ENCODE measurements around the gene CNKSR2.

The CNKSR2 gene

GRCh38 chrX:21666679-21667078 lies 292.5 kb downstream of the CNKSR2 start:
- TF ChIP-seq POLR2A (IDR thresholded peaks at IDR 0.05; ENCODE audit: extremely low read depth, insufficient read length) = no peak
- TF ChIP-seq CTCF (IDR thresholded peaks at IDR 0.05; ENCODE audit: low read depth, low read length) = no peak
- no peak for TF ChIP-seq MYC (IDR thresholded peaks at IDR 0.05; ENCODE audit: low read depth, low read length)
- TF ChIP-seq MAX (IDR thresholded peaks at IDR 0.05; ENCODE audit: low read depth, low read length) = no peak
- DNase-seq (ENCODE audit: low read depth) = no peak
- H3K4me3 ChIP-seq (ENCODE audit: low read depth, low read length) = no peak overlapping the region

- TF ChIP-seq MAX (IDR thresholded peaks at IDR 0.05; ENCODE audit: low read depth, low read length) = no peak
- no peak for TF ChIP-seq CTCF (IDR thresholded peaks at IDR 0.05; ENCODE audit: low read depth, low read length)
- TF ChIP-seq MYC (IDR thresholded peaks at IDR 0.05; ENCODE audit: low read depth, low read length) = no peak
- no peak for TF ChIP-seq POLR2A (IDR thresholded peaks at IDR 0.05; ENCODE audit: extremely low read depth, insufficient read length)
- no peak for DNase-seq (ENCODE audit: low read depth)
- H3K4me3 ChIP-seq (ENCODE audit: low read depth, low read length) = no peak overlapping the region
Measured at GRCh38 chrX:21674430-21675186, 300.4 kb downstream of the CNKSR2 start.

GRCh38 chrX:21675931-21676330 lies 301.7 kb downstream of the CNKSR2 start:
- H3K4me3 ChIP-seq (ENCODE audit: low read depth, low read length) = no peak overlapping the region
- TF ChIP-seq MAX (IDR thresholded peaks at IDR 0.05; ENCODE audit: low read depth, low read length) = no peak
- no peak for TF ChIP-seq POLR2A (IDR thresholded peaks at IDR 0.05; ENCODE audit: extremely low read depth, insufficient read length)
- no peak for TF ChIP-seq CTCF (IDR thresholded peaks at IDR 0.05; ENCODE audit: low read depth, low read length)
- TF ChIP-seq MYC (IDR thresholded peaks at IDR 0.05; ENCODE audit: low read depth, low read length) = no peak
- no peak for DNase-seq (ENCODE audit: low read depth)

- no peak for DNase-seq (ENCODE audit: low read depth)
- H3K4me3 ChIP-seq (ENCODE audit: low read depth, low read length) = no peak overlapping the region
- TF ChIP-seq CTCF (IDR thresholded peaks at IDR 0.05; ENCODE audit: low read depth, low read length) (no peak), MAX (IDR thresholded peaks at IDR 0.05; ENCODE audit: low read depth, low read length) (no peak), POLR2A (IDR thresholded peaks at IDR 0.05; ENCODE audit: extremely low read depth, insufficient read length) (no peak), MYC (IDR thresholded peaks at IDR 0.05; ENCODE audit: low read depth, low read length) (no peak)
Measured at GRCh38 chrX:21678048-21678612, 303.9 kb downstream of the CNKSR2 start.

- H3K4me3 ChIP-seq (ENCODE audit: low read depth, low read length) = no peak overlapping the region
- TF ChIP-seq MAX (IDR thresholded peaks at IDR 0.05; ENCODE audit: low read depth, low read length) (no peak), MYC (IDR thresholded peaks at IDR 0.05; ENCODE audit: low read depth, low read length) (no peak), POLR2A (IDR thresholded peaks at IDR 0.05; ENCODE audit: extremely low read depth, insufficient read length) (no peak), CTCF (IDR thresholded peaks at IDR 0.05; ENCODE audit: low read depth, low read length) (no peak)
- no peak for DNase-seq (ENCODE audit: low read depth)
Measured at GRCh38 chrX:21683941-21684340, 309.7 kb downstream of the CNKSR2 start.
